NOMO-1 treated with dmso at 0.1 percent for 144 hours (cell line): ENCODE results near the gene IFNGR1.
"Not testable (repeated sequence)": the region's sequence is repeated elsewhere in the genome, so short reads cannot be mapped to it uniquely, and the experiment has no call there.

Experiments
- DNase-seq: peaks from one replicate; lab custom pipeline; 2025; ENCODE audit not compliant: unreplicated experiment; lab: John Stamatoyannopoulos, UW

IFNGR1 gene

GRCh38 chr6:137213813-137214212, 5.4 kb downstream of the IFNGR1 start:
- DNase-seq = no peak

GRCh38 chr6:137213331-137213740, 5.8 kb downstream of the IFNGR1 start:
- DNase-seq = no peak

DNA sequence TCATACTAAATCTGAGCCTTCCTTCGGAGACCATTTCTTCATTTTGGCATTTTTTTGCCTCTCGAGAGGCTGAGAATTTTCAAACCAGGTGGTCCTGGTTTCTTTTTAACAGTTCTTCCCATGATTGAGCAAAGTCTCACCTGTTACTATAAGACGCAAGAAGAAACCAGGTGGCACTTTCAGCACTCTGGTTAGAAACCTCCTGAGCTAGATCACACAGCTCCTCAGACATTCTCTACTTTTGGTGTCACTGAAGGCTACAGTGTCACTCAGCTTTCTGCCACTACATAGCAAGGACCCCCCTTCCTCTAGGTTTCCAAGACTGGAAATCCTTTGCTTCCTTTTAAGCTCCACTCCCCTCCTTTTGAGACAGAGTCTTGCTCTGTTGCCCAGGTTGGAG, 7.3 kb downstream of the IFNGR1 start:
- no peak for DNase-seq

GRCh38 chr6:137210903-137211302, 8.3 kb downstream of the IFNGR1 start:
- DNase-seq = no peak

DNA sequence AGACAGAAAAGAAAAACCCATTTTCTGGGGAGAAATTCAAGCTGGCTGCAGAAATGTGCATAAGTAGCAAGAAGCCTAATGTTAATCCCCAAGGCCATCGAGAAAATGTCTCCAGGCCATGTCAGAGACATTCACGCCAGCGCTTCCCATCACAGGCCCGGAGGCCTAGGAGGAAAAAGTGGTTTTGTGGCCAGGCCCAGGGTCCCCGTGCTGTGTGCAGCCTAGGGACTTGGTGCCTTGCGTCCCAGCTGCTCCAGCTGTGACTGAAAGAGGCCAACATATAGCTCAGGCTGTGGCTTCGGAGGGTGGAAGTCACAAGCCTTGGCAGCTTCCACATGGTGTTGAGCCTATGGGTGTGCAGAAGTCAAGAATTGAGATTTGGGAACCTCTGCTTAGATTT, 10.9 kb downstream of the IFNGR1 start:
- no peak for DNase-seq

- not testable (repeated sequence) for DNase-seq
These were observed 11.7 kb downstream of the IFNGR1 start for GRCh38 chr6:137207457-137207856.

- DNase-seq = no peak
These were observed 12.6 kb downstream of the IFNGR1 start for GRCh38 chr6:137206577-137206976.

- no peak for DNase-seq
These were observed 15.9 kb downstream of the IFNGR1 start for GRCh38 chr6:137203256-137203655.

DNA sequence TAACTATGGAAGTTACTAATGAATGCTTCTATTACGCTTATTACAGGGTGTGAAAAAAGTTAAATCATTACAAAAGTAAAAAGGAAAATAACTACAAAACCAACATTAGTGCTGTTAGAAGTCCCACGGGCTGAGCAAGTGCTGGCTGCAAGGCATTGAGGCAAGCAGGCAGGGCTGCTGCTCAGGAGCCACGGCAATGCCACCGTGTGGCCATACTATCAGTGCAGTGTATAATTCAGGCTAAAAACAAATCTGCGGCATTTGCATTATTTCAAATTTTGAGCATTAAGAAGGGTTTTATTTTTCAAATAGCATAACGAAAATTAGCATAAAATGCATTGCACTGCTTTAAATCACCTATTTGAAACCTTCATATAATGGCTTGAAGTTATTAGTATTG, 17.1 kb downstream of the IFNGR1 start:
- no peak for DNase-seq

GRCh38 chr6:137201006-137201405, 18.2 kb downstream of the IFNGR1 start:
- no peak for DNase-seq

- DNase-seq = no peak
These were observed 18.9 kb downstream of the IFNGR1 start for GRCh38 chr6:137200288-137200687.

DNA sequence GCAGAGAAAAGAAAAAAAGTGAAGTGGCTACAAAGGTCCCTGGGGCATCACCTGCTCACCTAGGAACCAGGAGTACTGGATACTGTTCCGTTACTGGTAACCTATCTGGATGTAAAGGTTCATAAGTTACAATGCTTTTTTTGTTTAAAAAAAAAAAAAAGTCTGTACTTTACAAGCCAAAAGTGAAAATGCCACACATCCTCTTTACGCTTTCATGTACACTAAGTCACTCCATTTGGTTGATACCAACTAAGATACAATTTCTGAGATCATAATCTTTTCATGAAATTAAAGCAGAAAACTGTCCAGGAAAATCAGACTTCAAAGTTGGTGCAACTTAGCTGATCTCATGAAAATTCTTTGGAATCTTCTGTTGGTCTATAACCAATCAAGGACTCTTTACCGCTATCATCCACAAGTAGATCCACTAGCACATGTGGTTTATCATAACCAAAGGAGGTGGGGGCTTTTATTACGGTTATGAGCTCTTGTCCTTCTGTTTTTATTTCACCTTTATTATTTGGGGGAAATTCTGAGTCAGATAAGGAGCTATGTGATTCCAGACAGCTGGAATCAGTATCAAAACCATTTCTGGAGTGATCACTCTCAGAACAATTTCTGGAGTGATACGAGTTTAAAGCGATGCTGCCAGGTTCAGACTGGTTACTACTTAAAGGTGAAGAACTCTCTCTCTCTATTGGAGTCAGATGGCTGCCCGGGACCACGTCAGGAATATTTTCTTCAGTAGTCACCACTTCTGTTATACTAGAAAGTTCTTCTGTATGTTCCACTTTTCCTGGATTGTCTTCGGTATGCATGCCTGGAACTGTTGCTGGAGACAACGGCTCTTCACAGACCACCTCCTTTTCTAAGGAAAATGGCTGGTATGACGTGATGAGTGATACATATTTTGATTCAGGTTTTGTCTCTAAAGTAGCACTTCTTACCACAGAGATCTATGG, 21.2 kb downstream of the IFNGR1 start:
- DNase-seq = no peak

DNA sequence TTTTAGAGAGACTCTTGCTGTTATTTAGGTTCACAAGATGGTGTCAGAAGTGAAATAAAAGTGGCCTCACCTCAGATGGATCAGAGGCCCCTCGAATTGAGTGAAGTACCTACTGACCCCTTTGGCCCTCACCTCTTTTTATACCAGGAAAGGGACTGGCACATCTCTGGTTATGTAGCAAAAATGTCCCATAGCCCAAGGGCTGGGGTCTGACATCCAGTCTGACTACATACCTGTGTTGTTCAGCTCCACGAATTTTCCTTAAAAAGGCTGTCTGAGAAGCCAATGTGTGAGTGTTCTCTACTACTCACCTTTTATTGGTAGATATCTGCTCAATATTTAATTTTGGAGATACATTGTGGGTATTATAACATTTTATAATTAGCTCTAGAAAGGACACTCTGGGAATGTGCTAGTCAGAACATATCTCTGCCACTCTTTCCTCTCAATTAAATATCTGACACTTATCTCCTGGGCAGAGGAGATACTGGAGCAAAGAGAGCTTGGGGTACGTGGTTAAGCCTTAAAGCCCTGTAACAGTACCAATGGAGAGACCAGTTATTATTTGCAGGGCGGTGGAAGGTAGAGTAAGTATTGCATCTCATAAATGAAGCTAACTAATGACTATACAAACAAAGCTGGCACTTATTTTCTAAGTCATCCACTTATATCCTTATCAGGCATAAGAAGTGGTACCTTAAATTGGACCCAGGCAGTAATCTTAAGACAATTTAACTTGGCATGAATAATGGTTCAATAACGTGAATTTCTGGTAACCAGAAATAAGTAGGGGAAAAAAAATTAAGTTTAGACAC, 25.7 kb downstream of the IFNGR1 start:
- no peak for DNase-seq

- no peak for DNase-seq
These were observed 26.4 kb downstream of the IFNGR1 start for GRCh38 chr6:137192821-137193220.

- DNase-seq = no peak
These were observed 27.5 kb downstream of the IFNGR1 start for GRCh38 chr6:137191670-137192069.

- no peak for DNase-seq
These were observed 27.9 kb downstream of the IFNGR1 start for GRCh38 chr6:137191236-137191635.

DNA sequence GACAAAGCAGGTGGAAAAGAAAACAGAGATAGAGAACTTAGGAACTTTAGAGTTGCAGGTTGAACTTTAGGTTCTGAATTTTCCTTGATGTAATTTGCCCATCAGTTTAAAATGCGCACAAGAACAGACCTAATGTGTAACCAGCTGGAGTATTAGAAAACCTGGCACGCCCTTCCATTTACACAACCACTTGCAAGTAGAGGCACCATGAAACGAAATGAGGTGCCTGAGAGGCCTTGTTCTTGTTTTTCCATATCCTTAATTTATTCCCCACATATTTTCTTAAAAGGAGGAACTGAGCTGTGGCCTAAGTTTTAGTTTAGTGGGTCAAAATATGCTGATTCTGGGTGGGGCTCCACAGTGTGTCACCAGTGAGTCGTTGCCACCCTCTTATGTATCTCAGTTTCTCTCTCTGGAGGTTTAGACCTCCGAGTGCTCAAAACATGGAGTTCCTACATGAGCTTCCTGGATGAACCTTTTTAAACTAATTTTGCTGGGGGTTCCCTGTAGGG, 28.5 kb downstream of the IFNGR1 start:
- no peak for DNase-seq

DNA sequence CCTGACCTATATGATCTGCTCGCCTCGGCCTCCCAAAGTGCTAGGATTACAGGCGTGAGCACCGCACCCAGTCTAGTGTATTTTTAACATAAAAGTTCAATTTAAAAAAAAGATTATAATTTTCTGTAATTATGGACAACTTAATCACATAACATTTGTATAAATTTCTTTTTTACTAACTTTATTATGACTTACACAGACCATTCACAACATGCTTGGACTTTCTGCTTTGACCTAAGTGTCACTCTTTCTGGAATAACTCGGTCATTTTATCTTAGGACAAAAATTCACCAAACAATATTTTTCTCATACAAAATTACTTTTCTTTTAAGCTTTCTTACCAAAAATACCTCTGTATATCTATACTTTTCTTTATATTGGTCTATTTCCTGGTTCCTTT, 30.3 kb downstream of the IFNGR1 start:
- no peak for DNase-seq

- DNase-seq = no peak
These were observed 33.9 kb downstream of the IFNGR1 start for GRCh38 chr6:137185290-137185689.

DNA sequence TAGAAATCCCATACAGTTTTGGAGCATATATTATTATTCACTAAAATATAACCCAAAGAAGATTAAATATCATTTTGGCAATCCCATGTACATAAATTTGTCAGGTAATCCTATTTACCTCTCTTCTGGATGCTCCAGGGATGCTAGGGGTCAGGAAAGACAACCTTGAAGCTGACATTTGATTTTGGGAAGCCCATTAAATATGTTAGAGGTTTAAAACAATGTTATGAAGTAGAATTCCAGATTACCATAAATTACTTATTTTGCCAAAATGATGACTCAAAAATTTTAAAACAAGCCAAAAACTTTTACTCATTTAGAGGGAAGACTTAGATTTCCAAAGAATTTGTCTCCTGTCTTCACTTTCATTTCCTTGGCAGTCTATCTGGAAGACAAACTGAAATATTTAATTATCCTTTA, 36.5 kb downstream of the IFNGR1 start:
- no peak for DNase-seq

DNA sequence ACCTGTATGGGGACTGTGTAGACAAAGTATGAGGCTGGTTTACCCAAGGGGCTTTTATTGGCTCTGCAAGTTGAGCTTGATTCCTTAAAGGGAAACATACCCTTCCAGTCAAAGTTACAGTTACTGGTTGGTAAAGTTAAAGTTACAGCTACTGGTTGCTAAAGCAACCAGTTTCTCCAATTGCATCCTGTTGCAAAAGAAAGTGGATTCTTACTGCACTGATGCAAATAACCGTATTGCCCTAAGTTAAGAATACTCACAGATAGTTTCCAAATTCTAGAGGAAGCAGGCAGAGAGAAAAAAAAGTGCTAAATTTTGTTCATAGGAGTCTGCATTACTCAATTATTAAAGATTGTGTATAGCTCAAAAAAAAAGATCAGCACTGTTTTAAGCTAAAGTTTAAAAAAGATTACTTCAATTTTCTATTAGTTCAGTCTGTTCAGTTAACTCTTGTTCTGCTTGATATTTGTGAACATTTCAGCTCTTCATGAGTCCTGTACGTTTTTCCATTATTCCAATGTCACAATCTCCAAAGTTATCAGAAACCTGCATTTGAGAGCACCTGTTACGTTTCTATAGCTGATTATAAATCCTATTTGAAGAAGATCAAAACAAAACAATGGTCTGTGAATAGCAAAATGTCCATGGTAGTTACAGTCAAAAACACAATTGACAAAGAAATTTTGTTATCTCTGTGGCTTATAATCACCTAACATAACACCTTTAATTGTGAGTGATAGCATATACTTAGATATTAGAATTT, 37.1 kb downstream of the IFNGR1 start:
- DNase-seq = no peak
